Liver (tissue), 9 donors: ENCODE results near the gene PAX7. TPM values are rescaled to one million over a fixed set of nuclear protein-coding genes. Genes with fewer than 3 reads are reported as not detected.

ENCODE experiments used
- DNase-seq: peaks from one replicate; pipeline ENCODE4 v3.0.0-alpha.2; 2017; ENCODE audit warnings: low spot score
- H3K27ac ChIP-seq, 2 donors: one replicate each; pipeline ENCODE4 v1.7.0; 2013; ENCODE audit warnings: inconsistent platforms in 2 of 2, low read length in 2 of 2, control low read depth in 1 of 2, low read depth in 1 of 2, mild to moderate bottlenecking in 1 of 2
- H3K27me3 ChIP-seq, 4 donors: one replicate each; pipeline versions ENCODE4 v1.6.1 to v1.7.0; 2013; ENCODE audit warnings: low read length in 3 of 4, inconsistent platforms in 1 of 4, mild to moderate bottlenecking in 1 of 4, moderate library complexity in 1 of 4; ENCODE audit not compliant: control insufficient read depth in 4 of 4, insufficient read depth in 4 of 4
- H3K36me3 ChIP-seq, 4 donors: one replicate each; pipeline versions ENCODE4 v1.6.1 to v1.7.0; 2013; ENCODE audit warnings: low read length in 3 of 4, mild to moderate bottlenecking in 3 of 4, low read depth in 1 of 4, moderate library complexity in 1 of 4; ENCODE audit not compliant: control insufficient read depth in 4 of 4, insufficient read depth in 3 of 4
- H3K4me1 ChIP-seq, 4 donors: one replicate each; pipeline versions ENCODE4 v1.6.1 to v1.7.0; 2013; ENCODE audit warnings: low read length in 3 of 4, mild to moderate bottlenecking in 3 of 4, moderate library complexity in 1 of 4; ENCODE audit not compliant: control insufficient read depth in 4 of 4, insufficient read depth in 4 of 4
- H3K4me3 ChIP-seq, 3 donors: one replicate each; pipeline versions ENCODE4 v1.6.1 to v1.7.0; 2013; ENCODE audit warnings: low read length in 3 of 3, control low read depth in 1 of 3, low read depth in 1 of 3, mild to moderate bottlenecking in 1 of 3
- H3K9ac ChIP-seq, 2 donors: one replicate each; pipeline ENCODE4 v1.7.0; 2013; ENCODE audit warnings: low read length in 2 of 2, mild to moderate bottlenecking in 2 of 2, moderate library complexity in 2 of 2, control low read depth in 1 of 2, low read depth in 1 of 2
- H3K9me3 ChIP-seq, 4 donors: one replicate each; pipeline versions ENCODE4 v1.6.1 to v1.7.0; 2013; ENCODE audit warnings: low read length in 3 of 4; ENCODE audit not compliant: control insufficient read depth in 4 of 4
- EGR1 ChIP-seq, 2 donors: IDR thresholded peaks; 2 replicates each; pipeline ENCODE4 v1.6.1; 2016 to 2018; ENCODE audit warnings: antibody characterized with exemption in 2 of 2, low read depth in 2 of 2
- FOXA1 ChIP-seq: IDR thresholded peaks from 2 replicates; pipeline ENCODE4 v1.6.1; 2016; ENCODE audit warnings: antibody characterized with exemption
- FOXA2 ChIP-seq: IDR thresholded peaks from 2 replicates; pipeline ENCODE4 v1.6.1; 2016; ENCODE audit warnings: antibody characterized with exemption
- GABPA ChIP-seq, 2 donors: IDR thresholded peaks in 1 of 2; conservative IDR thresholded peaks in 1 of 2; 2 replicates each; pipeline ENCODE4 v1.6.1; 2016; ENCODE audit warnings: antibody characterized with exemption in 2 of 2, mild to moderate bottlenecking in 1 of 2, moderate library complexity in 1 of 2
- HNF4A ChIP-seq, 2 donors: conservative IDR thresholded peaks; 2 replicates each; pipeline ENCODE4 v1.6.1; 2016; ENCODE audit warnings: antibody characterized with exemption in 2 of 2, mild to moderate bottlenecking in 2 of 2
- HNF4G ChIP-seq: IDR thresholded peaks from 2 replicates; pipeline ENCODE4 v1.6.1; 2016; ENCODE audit warnings: antibody characterized with exemption
- JUND ChIP-seq, 2 donors: IDR thresholded peaks; 2 replicates each; pipeline ENCODE4 v1.6.1; 2016; ENCODE audit warnings: antibody characterized with exemption in 2 of 2
- NR2F2 ChIP-seq: IDR thresholded peaks from 2 replicates; pipeline ENCODE4 v1.6.1; 2016; ENCODE audit warnings: antibody characterized with exemption
- RAD21 ChIP-seq, 2 donors: IDR thresholded peaks; 2 replicates each; pipeline ENCODE4 v1.6.1; 2016; ENCODE audit warnings: antibody characterized with exemption in 2 of 2, mild to moderate bottlenecking in 2 of 2
- RXRA ChIP-seq, 2 donors: IDR thresholded peaks; 2 replicates each; pipeline ENCODE4 v1.6.1; 2017 to 2018; ENCODE audit warnings: antibody characterized with exemption in 2 of 2, mild to moderate bottlenecking in 1 of 2
- SP1 ChIP-seq: IDR thresholded peaks from 2 replicates; pipeline ENCODE4 v1.6.1; 2018; ENCODE audit warnings: antibody characterized with exemption, mild to moderate bottlenecking
- TAF1 ChIP-seq: conservative IDR thresholded peaks from 2 replicates; pipeline ENCODE4 v1.6.1; 2016; ENCODE audit warnings: antibody characterized with exemption, mild to moderate bottlenecking
- YY1 ChIP-seq: IDR thresholded peaks from 2 replicates; pipeline ENCODE4 v1.6.1; 2016; ENCODE audit warnings: antibody characterized with exemption, mild to moderate bottlenecking
- WGBS: extraction: QIAGEN DNeasy Blood & Tissue Kit; methylation state at CpG from one replicate; pipeline ENCODE4 v1.1.7; 2013; 5-methylcytosine and 5-hydroxymethylcytosine counted together
- polyA plus RNA-seq, 2 donors: library from polyadenylated mRNA; stranded (reverse) in 1 of 2; unstranded in 1 of 2; fragments of 200-250 nt in 1 of 2; fragments of >200 nt in 1 of 2; fragmentation: Nextera tagmentation in 1 of 2; extraction: Ambion mirVana in 1 of 2; gene quantifications; one replicate each; pipeline versions ENCODE4 v1.2.1 to v1.2.3, GENCODE V29; 2013 to 2015
- total RNA-seq, 2 donors: library from RNA; depleted of rRNA; stranded (reverse); fragments of >200 nt; gene quantifications; one replicate each; pipeline ENCODE4 v1.2.3, GENCODE V29; 2014
- TF ChIP-seq, protein P1 (sequence below): fragments of 150-350 bp; IDR thresholded peaks from 2 replicates; pipeline ENCODE4 v1.5.1; 2017; ENCODE audit warnings: improper control_type of control experiment, low read depth, low read length; ENCODE audit not compliant: missing input control
- TF ChIP-seq, protein P2 (sequence below): IDR thresholded peaks from 2 replicates; pipeline ENCODE4 v1.6.1; 2016; ENCODE audit warnings: antibody characterized with exemption
- TF ChIP-seq, protein P3 (sequence below): IDR thresholded peaks from 2 replicates; pipeline ENCODE4 v1.6.1; 2016; ENCODE audit warnings: antibody characterized with exemption, mild to moderate bottlenecking
- TF ChIP-seq, protein P4 (sequence below): IDR thresholded peaks from 2 replicates; pipeline ENCODE4 v1.6.1; 2016; ENCODE audit warnings: antibody characterized with exemption
- TF ChIP-seq, protein P5 (sequence below): IDR thresholded peaks from 2 replicates; pipeline ENCODE4 v1.6.1; 2016; ENCODE audit warnings: antibody characterized with exemption
- donor health status: healthy.
- donor health status: healthy.
- donor health status: healthy.
- donor health status: healthy.
- donor health status: healthy.

Gene PAX7
- total and polyA plus RNA-seq, 4 donors = not detected

DNA sequence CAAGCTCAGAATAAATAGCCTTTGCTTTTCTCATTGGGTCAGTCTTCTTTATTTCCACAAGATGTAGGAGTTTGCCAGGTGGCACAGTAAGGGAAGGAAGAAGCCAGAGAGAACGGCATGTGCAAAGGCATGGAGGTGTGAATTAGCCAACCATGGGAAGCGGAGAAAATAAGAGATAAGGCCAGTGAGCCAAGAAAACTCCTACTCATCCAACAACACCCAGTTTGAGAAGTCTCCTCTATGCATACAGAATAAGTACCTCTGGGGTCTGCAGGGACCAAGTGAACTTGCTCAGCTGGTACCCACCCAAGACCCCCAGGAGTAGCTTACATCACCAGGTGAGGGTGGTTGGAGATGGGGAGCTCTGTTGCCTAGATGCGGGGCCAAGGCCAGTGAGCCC lies 162.1 kb downstream of the PAX7 start:
- H3K4me1 ChIP-seq = no peaks in the 10 kb centered on the region

DNA sequence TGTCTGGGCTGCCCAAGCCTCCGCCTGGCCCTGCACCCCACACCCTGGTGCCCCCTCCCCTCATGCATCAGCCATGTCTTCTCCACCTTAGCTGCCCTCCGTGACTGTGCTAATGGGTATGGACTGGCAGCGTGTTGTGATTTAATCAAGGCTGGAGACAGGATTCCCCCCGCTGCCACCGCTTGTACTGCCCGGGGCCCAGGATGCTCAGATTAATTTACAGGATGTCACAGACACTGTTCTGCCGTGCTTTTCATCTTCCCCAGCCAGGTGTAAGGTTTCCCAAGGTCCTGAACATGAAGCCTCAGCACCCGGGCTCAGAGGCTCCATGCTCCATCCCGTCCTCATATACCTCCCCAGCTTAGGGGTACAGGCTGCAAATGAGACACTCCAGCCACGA lies 162.5 kb downstream of the PAX7 start:
- H3K36me3 ChIP-seq = no peaks in the 10 kb centered on the region
- H3K9me3 ChIP-seq = peaks cover 0 to 6% (median 1%) of the 10 kb centered on the region in 4 donors
- 80% methylated on average over 10 of the region's 10 CpGs for WGBS
- TF ChIP-seq EGR1 (IDR thresholded peaks at IDR 0.05; ENCODE audit: low read depth in 2 of 2) (no peak), FOXA1 (no peak), HNF4A (conservative IDR thresholded peaks at IDR 0.05) (no peak), HNF4G (no peak), NR2F2 (no peak), RAD21 (IDR thresholded peaks at IDR 0.05) (no peak), SP1 (no peak), JUND (IDR thresholded peaks at IDR 0.05) (no peak), RXRA (IDR thresholded peaks at IDR 0.05) (no peak), TAF1 (no peak), YY1 (no peak), FOXA2 (no peak), GABPA (IDR thresholded peaks at IDR 0.05 in 1 of 2, conservative IDR thresholded peaks at IDR 0.05 in 1 of 2) (no peak)
- TF ChIP-seq, protein P1, sequence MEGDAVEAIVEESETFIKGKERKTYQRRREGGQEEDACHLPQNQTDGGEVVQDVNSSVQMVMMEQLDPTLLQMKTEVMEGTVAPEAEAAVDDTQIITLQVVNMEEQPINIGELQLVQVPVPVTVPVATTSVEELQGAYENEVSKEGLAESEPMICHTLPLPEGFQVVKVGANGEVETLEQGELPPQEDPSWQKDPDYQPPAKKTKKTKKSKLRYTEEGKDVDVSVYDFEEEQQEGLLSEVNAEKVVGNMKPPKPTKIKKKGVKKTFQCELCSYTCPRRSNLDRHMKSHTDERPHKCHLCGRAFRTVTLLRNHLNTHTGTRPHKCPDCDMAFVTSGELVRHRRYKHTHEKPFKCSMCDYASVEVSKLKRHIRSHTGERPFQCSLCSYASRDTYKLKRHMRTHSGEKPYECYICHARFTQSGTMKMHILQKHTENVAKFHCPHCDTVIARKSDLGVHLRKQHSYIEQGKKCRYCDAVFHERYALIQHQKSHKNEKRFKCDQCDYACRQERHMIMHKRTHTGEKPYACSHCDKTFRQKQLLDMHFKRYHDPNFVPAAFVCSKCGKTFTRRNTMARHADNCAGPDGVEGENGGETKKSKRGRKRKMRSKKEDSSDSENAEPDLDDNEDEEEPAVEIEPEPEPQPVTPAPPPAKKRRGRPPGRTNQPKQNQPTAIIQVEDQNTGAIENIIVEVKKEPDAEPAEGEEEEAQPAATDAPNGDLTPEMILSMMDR = no peak
- TF ChIP-seq, protein P2, sequence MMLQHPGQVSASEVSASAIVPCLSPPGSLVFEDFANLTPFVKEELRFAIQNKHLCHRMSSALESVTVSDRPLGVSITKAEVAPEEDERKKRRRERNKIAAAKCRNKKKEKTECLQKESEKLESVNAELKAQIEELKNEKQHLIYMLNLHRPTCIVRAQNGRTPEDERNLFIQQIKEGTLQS = no peak
- TF ChIP-seq, protein P3, sequence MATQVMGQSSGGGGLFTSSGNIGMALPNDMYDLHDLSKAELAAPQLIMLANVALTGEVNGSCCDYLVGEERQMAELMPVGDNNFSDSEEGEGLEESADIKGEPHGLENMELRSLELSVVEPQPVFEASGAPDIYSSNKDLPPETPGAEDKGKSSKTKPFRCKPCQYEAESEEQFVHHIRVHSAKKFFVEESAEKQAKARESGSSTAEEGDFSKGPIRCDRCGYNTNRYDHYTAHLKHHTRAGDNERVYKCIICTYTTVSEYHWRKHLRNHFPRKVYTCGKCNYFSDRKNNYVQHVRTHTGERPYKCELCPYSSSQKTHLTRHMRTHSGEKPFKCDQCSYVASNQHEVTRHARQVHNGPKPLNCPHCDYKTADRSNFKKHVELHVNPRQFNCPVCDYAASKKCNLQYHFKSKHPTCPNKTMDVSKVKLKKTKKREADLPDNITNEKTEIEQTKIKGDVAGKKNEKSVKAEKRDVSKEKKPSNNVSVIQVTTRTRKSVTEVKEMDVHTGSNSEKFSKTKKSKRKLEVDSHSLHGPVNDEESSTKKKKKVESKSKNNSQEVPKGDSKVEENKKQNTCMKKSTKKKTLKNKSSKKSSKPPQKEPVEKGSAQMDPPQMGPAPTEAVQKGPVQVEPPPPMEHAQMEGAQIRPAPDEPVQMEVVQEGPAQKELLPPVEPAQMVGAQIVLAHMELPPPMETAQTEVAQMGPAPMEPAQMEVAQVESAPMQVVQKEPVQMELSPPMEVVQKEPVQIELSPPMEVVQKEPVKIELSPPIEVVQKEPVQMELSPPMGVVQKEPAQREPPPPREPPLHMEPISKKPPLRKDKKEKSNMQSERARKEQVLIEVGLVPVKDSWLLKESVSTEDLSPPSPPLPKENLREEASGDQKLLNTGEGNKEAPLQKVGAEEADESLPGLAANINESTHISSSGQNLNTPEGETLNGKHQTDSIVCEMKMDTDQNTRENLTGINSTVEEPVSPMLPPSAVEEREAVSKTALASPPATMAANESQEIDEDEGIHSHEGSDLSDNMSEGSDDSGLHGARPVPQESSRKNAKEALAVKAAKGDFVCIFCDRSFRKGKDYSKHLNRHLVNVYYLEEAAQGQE = no peak
- TF ChIP-seq, protein P4, sequence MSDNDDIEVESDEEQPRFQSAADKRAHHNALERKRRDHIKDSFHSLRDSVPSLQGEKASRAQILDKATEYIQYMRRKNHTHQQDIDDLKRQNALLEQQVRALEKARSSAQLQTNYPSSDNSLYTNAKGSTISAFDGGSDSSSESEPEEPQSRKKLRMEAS = no peak
- TF ChIP-seq, protein P5, sequence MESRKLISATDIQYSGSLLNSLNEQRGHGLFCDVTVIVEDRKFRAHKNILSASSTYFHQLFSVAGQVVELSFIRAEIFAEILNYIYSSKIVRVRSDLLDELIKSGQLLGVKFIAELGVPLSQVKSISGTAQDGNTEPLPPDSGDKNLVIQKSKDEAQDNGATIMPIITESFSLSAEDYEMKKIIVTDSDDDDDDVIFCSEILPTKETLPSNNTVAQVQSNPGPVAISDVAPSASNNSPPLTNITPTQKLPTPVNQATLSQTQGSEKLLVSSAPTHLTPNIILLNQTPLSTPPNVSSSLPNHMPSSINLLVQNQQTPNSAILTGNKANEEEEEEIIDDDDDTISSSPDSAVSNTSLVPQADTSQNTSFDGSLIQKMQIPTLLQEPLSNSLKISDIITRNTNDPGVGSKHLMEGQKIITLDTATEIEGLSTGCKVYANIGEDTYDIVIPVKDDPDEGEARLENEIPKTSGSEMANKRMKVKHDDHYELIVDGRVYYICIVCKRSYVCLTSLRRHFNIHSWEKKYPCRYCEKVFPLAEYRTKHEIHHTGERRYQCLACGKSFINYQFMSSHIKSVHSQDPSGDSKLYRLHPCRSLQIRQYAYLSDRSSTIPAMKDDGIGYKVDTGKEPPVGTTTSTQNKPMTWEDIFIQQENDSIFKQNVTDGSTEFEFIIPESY = no peak
- no peaks in the 10 kb centered on the region for H3K4me1 ChIP-seq
- no peaks in the 10 kb centered on the region for H3K27me3 ChIP-seq
- no peak for DNase-seq
- H3K9ac ChIP-seq = no peak overlapping the region
- no peak overlapping the region for H3K4me3 ChIP-seq
- H3K27ac ChIP-seq = no peak overlapping the region

More for the DNA sequence above, 162.1 kb downstream of the PAX7 start:
- no peak overlapping the region for H3K4me3 ChIP-seq
- no peaks in the 10 kb centered on the region for H3K27me3 ChIP-seq
- DNase-seq = no peak
- TF ChIP-seq HNF4G (no peak), NR2F2 (no peak), JUND (IDR thresholded peaks at IDR 0.05) (no peak), FOXA1 (no peak), RXRA (IDR thresholded peaks at IDR 0.05) (no peak)
- TF ChIP-seq, protein P1 = no peak
- TF ChIP-seq, protein P4 = no peak
- 79% methylated on average over 3 of the region's 3 CpGs for WGBS
- H3K9me3 ChIP-seq = peaks cover 0 to 6% (median 1%) of the 10 kb centered on the region in 4 donors
- H3K27ac ChIP-seq = no peak overlapping the region
- no peaks in the 10 kb centered on the region for H3K36me3 ChIP-seq
- H3K9ac ChIP-seq = no peak overlapping the region
